Panc1 (cell line): Measurements from ENCODE around the gene SLX9. TPM values are rescaled to one million over a fixed set of nuclear protein-coding genes. Genes with fewer than 3 reads are reported as not detected.

Experiments
- ATAC-seq: fragments of 200-7000 bp; cut with Tn5 transposase; 2 replicates; pipeline ENCODE4 v1.9.1; 2020; ENCODE audit warnings: mild to moderate bottlenecking, moderate library complexity
- BruUV-seq: library from RNA; stranded (reverse); fragments of 400-500 nt; replicated peaks from 2 replicates; lab custom pipeline; 2021; lab: Mats Ljungman, UMichigan
- CTCF ChIA-PET: fragments of 300-600 bp; sonication (Branson Sonifier 250); formaldehyde crosslinking; loops from one replicate; lab custom pipeline; 2022; ENCODE audit warnings: antibody characterized with exemption; lab: Charles Lee
- POLR2A ChIA-PET: fragments of 300-600 bp; sonication (Branson Sonifier 250); formaldehyde crosslinking; loops from one replicate; lab custom pipeline; 2022; ENCODE audit warnings: antibody characterized with exemption; lab: Charles Lee
- DNase-seq: peaks from one replicate; pipeline ENCODE4 v3.0.0-alpha.2; 2010; ENCODE audit warnings: low read depth, low spot score
- H3K27ac ChIP-seq: 2 replicates; pipeline ENCODE4 v1.5.1; 2011; ENCODE audit warnings: mild to moderate bottlenecking, low read length, inconsistent platforms
- H3K27me3 ChIP-seq: fragments of 200-500 bp; sonication (Bioruptor generic); 2 replicates; pipeline ENCODE4 v1.6.0; 2014; ENCODE audit warnings: low read length, inconsistent platforms; ENCODE audit not compliant: control insufficient read depth, insufficient read depth
- H3K36me3 ChIP-seq: fragments of 200-500 bp; sonication (Bioruptor generic); 2 replicates; pipeline ENCODE4 v1.5.1; 2014; ENCODE audit warnings: inconsistent platforms, mild to moderate bottlenecking, low read length, moderate library complexity; ENCODE audit not compliant: control insufficient read depth, insufficient read depth
- H3K4me1 ChIP-seq: 2 replicates; pipeline ENCODE4 v1.5.1; 2011; ENCODE audit warnings: inconsistent platforms, mild to moderate bottlenecking, low read length, moderate library complexity; ENCODE audit not compliant: control insufficient read depth, insufficient read depth
- H3K4me3 ChIP-seq, 2 experiments: 2 replicates each; pipeline ENCODE4 v1.5.1; 2011 to 2012; ENCODE audit warnings: low read depth in 2 of 2, low read length in 2 of 2, mild to moderate bottlenecking in 2 of 2, inconsistent platforms in 1 of 2, moderate library complexity in 1 of 2
- H3K9me3 ChIP-seq: fragments of 200-500 bp; sonication (Bioruptor generic); 2 replicates; pipeline ENCODE4 v1.5.1; 2014; ENCODE audit warnings: low read depth, mild to moderate bottlenecking, inconsistent platforms, low read length, moderate library complexity; ENCODE audit not compliant: control insufficient read depth, insufficient read depth
- POLR2AphosphoS5 ChIP-seq: IDR thresholded peaks from 2 replicates; pipeline ENCODE4 v1.6.1; 2012; ENCODE audit warnings: mild to moderate bottlenecking, low read depth, low read length, moderate library complexity
- SIN3A ChIP-seq: IDR thresholded peaks from 2 replicates; pipeline ENCODE4 v1.6.1; 2012; ENCODE audit warnings: low read depth, mild to moderate bottlenecking, low read length, moderate library complexity, borderline replicate concordance; ENCODE audit not compliant: insufficient read depth
- TCF7L2 ChIP-seq: IDR thresholded peaks from 2 replicates; pipeline ENCODE4 v1.6.1; 2011; ENCODE audit warnings: mild to moderate bottlenecking, low read depth, low read length, inconsistent platforms
- in situ Hi-C: cut with HindIII; loops from 2 replicates; pipeline ENCODE4 v1.10.0; 2016; ENCODE audit warnings: low sequenced_read_pairs, low pct_unique_long_range_greater_than_20kb
- intact Hi-C: fragments of 100-400 bp; cut with micrococcal nuclease; formaldehyde crosslinking; loops from one replicate; pipeline ENCODE4 v1.10.0; 2022; ENCODE audit not compliant: unreplicated experiment
- total RNA-seq: library from RNA; stranded (reverse); gene quantifications from one replicate; pipeline ENCODE4 v1.2.1, GENCODE V29; 2021; ENCODE audit not compliant: unreplicated experiment
- TF ChIP-seq, protein P1 (sequence below), 2 experiments: IDR thresholded peaks; 2 replicates each; pipeline ENCODE4 v1.6.1; 2011 to 2012; ENCODE audit warnings: low read depth in 2 of 2, control low read depth in 1 of 2, low read length in 1 of 2, mild to moderate bottlenecking in 1 of 2, moderate library complexity in 1 of 2; ENCODE audit not compliant: insufficient read depth in 1 of 2
- TF ChIP-seq, protein P2 (sequence below): fragments of 450-650 bp; IDR thresholded peaks from 2 replicates; pipeline ENCODE4 v1.5.1; 2017; ENCODE audit warnings: mild to moderate bottlenecking

The SLX9 gene
- total RNA-seq, 1 experiment from 2014 or later = 50.9 TPM

DNA sequence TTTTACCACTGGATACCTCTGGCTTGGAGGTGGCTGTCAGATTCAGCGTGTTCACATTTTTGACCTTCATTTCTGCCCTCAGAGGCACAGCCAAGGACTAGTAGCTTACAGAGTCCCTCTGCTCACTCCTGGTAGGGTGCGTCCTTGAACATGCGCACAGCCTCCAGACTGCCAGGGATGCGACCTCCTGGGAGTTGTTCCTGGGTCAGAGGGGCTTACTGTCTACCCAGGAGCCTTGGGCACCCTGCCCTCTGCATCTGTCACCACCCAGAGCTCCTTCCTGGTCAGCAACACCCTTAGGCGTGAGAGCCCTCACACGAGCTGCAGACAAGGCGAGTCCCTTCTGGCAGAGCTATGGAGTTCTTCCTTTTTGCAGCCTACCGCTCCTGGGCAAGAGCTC lies 1.7 kb downstream of the SLX9 start:
- H3K36me3 ChIP-seq = peaks cover 5% of the 10 kb centered on the region; the same call in 1 of the 2 replicates
- H3K27ac ChIP-seq = peak overlapping the region; percentile 80
- TF ChIP-seq SIN3A (no peak), TCF7L2 (no peak), POLR2AphosphoS5 (no peak)
- TF ChIP-seq, protein P1, sequence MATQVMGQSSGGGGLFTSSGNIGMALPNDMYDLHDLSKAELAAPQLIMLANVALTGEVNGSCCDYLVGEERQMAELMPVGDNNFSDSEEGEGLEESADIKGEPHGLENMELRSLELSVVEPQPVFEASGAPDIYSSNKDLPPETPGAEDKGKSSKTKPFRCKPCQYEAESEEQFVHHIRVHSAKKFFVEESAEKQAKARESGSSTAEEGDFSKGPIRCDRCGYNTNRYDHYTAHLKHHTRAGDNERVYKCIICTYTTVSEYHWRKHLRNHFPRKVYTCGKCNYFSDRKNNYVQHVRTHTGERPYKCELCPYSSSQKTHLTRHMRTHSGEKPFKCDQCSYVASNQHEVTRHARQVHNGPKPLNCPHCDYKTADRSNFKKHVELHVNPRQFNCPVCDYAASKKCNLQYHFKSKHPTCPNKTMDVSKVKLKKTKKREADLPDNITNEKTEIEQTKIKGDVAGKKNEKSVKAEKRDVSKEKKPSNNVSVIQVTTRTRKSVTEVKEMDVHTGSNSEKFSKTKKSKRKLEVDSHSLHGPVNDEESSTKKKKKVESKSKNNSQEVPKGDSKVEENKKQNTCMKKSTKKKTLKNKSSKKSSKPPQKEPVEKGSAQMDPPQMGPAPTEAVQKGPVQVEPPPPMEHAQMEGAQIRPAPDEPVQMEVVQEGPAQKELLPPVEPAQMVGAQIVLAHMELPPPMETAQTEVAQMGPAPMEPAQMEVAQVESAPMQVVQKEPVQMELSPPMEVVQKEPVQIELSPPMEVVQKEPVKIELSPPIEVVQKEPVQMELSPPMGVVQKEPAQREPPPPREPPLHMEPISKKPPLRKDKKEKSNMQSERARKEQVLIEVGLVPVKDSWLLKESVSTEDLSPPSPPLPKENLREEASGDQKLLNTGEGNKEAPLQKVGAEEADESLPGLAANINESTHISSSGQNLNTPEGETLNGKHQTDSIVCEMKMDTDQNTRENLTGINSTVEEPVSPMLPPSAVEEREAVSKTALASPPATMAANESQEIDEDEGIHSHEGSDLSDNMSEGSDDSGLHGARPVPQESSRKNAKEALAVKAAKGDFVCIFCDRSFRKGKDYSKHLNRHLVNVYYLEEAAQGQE (IDR thresholded peaks at IDR 0.05; ENCODE audit: insufficient read depth in 1 of 2, low read depth in 2 of 2, low read length in 1 of 2) = no peak
- TF ChIP-seq, protein P2, sequence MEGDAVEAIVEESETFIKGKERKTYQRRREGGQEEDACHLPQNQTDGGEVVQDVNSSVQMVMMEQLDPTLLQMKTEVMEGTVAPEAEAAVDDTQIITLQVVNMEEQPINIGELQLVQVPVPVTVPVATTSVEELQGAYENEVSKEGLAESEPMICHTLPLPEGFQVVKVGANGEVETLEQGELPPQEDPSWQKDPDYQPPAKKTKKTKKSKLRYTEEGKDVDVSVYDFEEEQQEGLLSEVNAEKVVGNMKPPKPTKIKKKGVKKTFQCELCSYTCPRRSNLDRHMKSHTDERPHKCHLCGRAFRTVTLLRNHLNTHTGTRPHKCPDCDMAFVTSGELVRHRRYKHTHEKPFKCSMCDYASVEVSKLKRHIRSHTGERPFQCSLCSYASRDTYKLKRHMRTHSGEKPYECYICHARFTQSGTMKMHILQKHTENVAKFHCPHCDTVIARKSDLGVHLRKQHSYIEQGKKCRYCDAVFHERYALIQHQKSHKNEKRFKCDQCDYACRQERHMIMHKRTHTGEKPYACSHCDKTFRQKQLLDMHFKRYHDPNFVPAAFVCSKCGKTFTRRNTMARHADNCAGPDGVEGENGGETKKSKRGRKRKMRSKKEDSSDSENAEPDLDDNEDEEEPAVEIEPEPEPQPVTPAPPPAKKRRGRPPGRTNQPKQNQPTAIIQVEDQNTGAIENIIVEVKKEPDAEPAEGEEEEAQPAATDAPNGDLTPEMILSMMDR = no peak
- no peak for DNase-seq
- peak overlapping the region; percentile 77 to 84; a peak in 3 of 4 replicates for H3K4me3 ChIP-seq
- no peaks in the 10 kb centered on the region for H3K27me3 ChIP-seq
- ChIA-PET CTCF (no interaction called here), POLR2A (no interaction called here)
- in situ Hi-C loops (no loop called here), intact Hi-C loops (no loop called here)
- no TSS peak for BruUV-seq
- peaks cover 14% of the 10 kb centered on the region for H3K4me1 ChIP-seq
- ATAC-seq = no peak
- H3K9me3 ChIP-seq = no peaks in the 10 kb centered on the region

DNA sequence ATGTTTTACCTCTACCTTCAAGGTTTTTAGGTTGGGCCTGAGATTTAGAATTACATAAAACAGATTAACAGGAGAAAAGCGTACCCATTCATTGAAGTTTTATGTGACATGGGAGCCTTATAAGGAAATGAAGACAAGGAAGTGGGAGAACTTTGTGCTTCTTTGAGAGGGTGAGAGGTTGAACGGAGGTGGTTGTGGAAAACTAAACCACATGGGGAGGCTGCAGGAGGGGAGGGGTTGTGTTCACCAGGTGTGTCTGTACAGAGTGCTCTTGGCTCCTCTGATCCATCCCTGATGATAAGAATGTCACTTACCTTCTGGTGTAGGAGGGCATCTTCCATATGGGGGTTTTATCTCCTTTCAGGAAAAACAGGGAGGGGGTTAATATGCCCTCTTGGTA lies 2.7 kb downstream of the SLX9 start:
- Histone ChIP-seq H3K27me3 (no peaks in the 10 kb centered on the region), H3K4me3 (no peak overlapping the region), H3K27ac (no peak overlapping the region), H3K4me1 (peaks cover 24% of the 10 kb centered on the region), H3K9me3 (no peaks in the 10 kb centered on the region), H3K36me3 (peaks cover 5% of the 10 kb centered on the region; the same call in 1 of the 2 replicates)
- BruUV-seq = no TSS peak
- ATAC-seq (no peak), DNase-seq (no peak)
- intact Hi-C loops = no loop called here
- ChIA-PET CTCF (no interaction called here), POLR2A (no interaction called here)
- TF ChIP-seq POLR2AphosphoS5 (no peak), TCF7L2 (no peak), SIN3A (no peak)
- TF ChIP-seq, protein P2 = no peak
- TF ChIP-seq, protein P1 (IDR thresholded peaks at IDR 0.05; ENCODE audit: insufficient read depth in 1 of 2, low read depth in 2 of 2, low read length in 1 of 2) = no peak
- in situ Hi-C loops = no loop called here
